Measurements from ENCODE around the gene TMEM131.

- TF ChIP-seq CTCF (IDR thresholded peaks at IDR 0.05; ENCODE audit: low read depth, low read length), result no peak
- TF ChIP-seq MAX (IDR thresholded peaks at IDR 0.05; ENCODE audit: low read depth, low read length), result no peak
- TF ChIP-seq POLR2A (IDR thresholded peaks at IDR 0.05; ENCODE audit: extremely low read depth, insufficient read length), result no peak
- TF ChIP-seq MYC (IDR thresholded peaks at IDR 0.05; ENCODE audit: low read depth, low read length), result no peak
Observed at GRCh38 chr2:97741251-97741650, 254.5 kb downstream of the TMEM131 start.

Data from NB4 (cell line).